A673 (cell line): Measurements from ENCODE around the gene DVL3. TPM values are rescaled to one million over a fixed set of nuclear protein-coding genes. Genes with fewer than 3 reads are reported as not detected.
A peak's percentile ranks its signal among the peaks of the same experiment; 100 is the strongest.

ENCODE experiments used
- BruUV-seq: library from RNA; stranded (reverse); fragments of 400-500 nt; replicated peaks from 2 replicates; lab custom pipeline; 2021; lab: Mats Ljungman, UMichigan
- CTCF ChIA-PET: fragments of 300-600 bp; sonication (Branson Sonifier 250); formaldehyde crosslinking; loops from one replicate; lab custom pipeline; 2022; ENCODE audit warnings: antibody characterized with exemption; lab: Charles Lee
- POLR2A ChIA-PET: fragments of 300-600 bp; sonication (Branson Sonifier 250); formaldehyde crosslinking; loops from one replicate; lab custom pipeline; 2022; ENCODE audit warnings: antibody characterized with exemption; ENCODE audit not compliant: low non-redundant PET; lab: Charles Lee
- DNase-seq: peaks from one replicate; pipeline ENCODE4 v3.0.0-alpha.2; 2015; ENCODE audit warnings: low spot score
- H3K27ac ChIP-seq: fragments of 200-600 bp; sonication (generic); 2 replicates; pipeline ENCODE4 v1.5.1; 2016; ENCODE audit warnings: mixed run types, low read depth, mild to moderate bottlenecking, mixed read lengths, antibody characterized with exemption, low read length; ENCODE audit not compliant: poor library complexity, severe bottlenecking
- H3K27me3 ChIP-seq: fragments of 200-600 bp; sonication (generic); replicated peaks from 2 replicates; pipeline ENCODE4 v1.6.1; 2017; ENCODE audit warnings: mixed run types, low read depth, mild to moderate bottlenecking, mixed read lengths, antibody characterized with exemption, low read length; ENCODE audit not compliant: insufficient read depth, poor library complexity
- H3K36me3 ChIP-seq: fragments of 200-600 bp; sonication (generic); 2 replicates; pipeline ENCODE4 v1.6.1; 2016; ENCODE audit warnings: mixed run types, mild to moderate bottlenecking, mixed read lengths, antibody characterized with exemption, low read length; ENCODE audit not compliant: insufficient read depth, poor library complexity, severe bottlenecking
- H3K4me1 ChIP-seq: fragments of 200-600 bp; sonication (generic); 2 replicates; pipeline ENCODE4 v1.6.1; 2017; ENCODE audit warnings: mixed run types, mild to moderate bottlenecking, mixed read lengths, antibody characterized with exemption, low read length; ENCODE audit not compliant: insufficient read depth, poor library complexity, severe bottlenecking
- H3K4me3 ChIP-seq: fragments of 200-600 bp; sonication (generic); 2 replicates; pipeline ENCODE4 v1.5.1; 2016; ENCODE audit warnings: low read depth, mixed run types, mild to moderate bottlenecking, mixed read lengths, low read length; ENCODE audit not compliant: poor library complexity, severe bottlenecking
- H3K9me3 ChIP-seq: fragments of 200-600 bp; sonication (generic); 2 replicates; pipeline ENCODE4 v1.6.1; 2016; ENCODE audit warnings: mixed run types, low read depth, mild to moderate bottlenecking, mixed read lengths, antibody characterized with exemption, low read length; ENCODE audit not compliant: poor library complexity, severe bottlenecking
- EZH2 ChIP-seq: fragments of 200-600 bp; sonication (generic); IDR thresholded peaks from 2 replicates; pipeline ENCODE4 v1.6.1; 2017; ENCODE audit warnings: borderline replicate concordance, low read depth, mild to moderate bottlenecking, mixed read lengths, antibody characterized with exemption, low read length; ENCODE audit not compliant: poor library complexity, severe bottlenecking
- intact Hi-C: fragments of 100-400 bp; cut with micrococcal nuclease; formaldehyde crosslinking; loops from one replicate; pipeline ENCODE4 v1.10.0; 2022; ENCODE audit not compliant: unreplicated experiment
- total RNA-seq: library from RNA; stranded (reverse); gene quantifications from 2 replicates; pipeline ENCODE4 v1.2.3, GENCODE V29; 2021
- TF ChIP-seq, protein P1 (sequence below): fragments of 300-800, 200-600 bp; sonication (generic); conservative IDR thresholded peaks from 2 replicates; pipeline ENCODE4 v1.5.1; 2017; ENCODE audit warnings: low read depth, mild to moderate bottlenecking, antibody characterized with exemption, low read length, moderate library complexity, mixed read lengths

DVL3 gene
- total RNA-seq, 1 experiment from 2014 or later = 82.6 TPM

DNA sequence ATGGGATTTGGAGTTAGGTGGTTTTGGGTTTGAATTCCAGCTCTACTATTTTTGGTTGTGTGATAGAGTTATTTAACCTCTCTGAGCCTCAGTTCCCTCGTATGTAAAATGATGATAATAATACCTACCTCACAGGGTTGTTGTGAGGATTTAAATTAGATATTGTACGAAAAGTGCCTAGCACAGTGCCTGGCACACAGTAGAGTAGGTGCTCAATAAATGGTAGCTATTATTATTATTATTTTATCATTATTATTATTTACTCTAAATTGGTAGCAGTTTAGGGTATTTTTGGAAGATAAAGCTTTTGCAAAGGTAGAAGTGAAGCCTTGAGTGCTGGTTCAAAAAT lies 18.2 kb downstream of the DVL3 start:
- intact Hi-C loops = loop anchor here (5.0 kb wide), 1 partner anchor 124 kb away; the partner anchor contains the start of gene PSMD2
- ChIA-PET POLR2A (interaction anchor here (0.8 kb wide), 1 partner anchor 13 kb away, joined by 4 read pairs; the partner anchor contains the start of gene ABCF3), CTCF (no interaction called here)
- H3K9me3 ChIP-seq = no peaks in the 10 kb centered on the region
- no peaks in the 10 kb centered on the region for H3K27me3 ChIP-seq
- no peak for DNase-seq
- BruUV-seq = no TSS peak
- peaks cover 9% of the 10 kb centered on the region for H3K4me1 ChIP-seq
- no peak overlapping the region for H3K4me3 ChIP-seq
- H3K27ac ChIP-seq = no peak overlapping the region
- H3K36me3 ChIP-seq = peaks cover 33% of the 10 kb centered on the region
- TF ChIP-seq, protein P1, sequence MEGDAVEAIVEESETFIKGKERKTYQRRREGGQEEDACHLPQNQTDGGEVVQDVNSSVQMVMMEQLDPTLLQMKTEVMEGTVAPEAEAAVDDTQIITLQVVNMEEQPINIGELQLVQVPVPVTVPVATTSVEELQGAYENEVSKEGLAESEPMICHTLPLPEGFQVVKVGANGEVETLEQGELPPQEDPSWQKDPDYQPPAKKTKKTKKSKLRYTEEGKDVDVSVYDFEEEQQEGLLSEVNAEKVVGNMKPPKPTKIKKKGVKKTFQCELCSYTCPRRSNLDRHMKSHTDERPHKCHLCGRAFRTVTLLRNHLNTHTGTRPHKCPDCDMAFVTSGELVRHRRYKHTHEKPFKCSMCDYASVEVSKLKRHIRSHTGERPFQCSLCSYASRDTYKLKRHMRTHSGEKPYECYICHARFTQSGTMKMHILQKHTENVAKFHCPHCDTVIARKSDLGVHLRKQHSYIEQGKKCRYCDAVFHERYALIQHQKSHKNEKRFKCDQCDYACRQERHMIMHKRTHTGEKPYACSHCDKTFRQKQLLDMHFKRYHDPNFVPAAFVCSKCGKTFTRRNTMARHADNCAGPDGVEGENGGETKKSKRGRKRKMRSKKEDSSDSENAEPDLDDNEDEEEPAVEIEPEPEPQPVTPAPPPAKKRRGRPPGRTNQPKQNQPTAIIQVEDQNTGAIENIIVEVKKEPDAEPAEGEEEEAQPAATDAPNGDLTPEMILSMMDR = no peak
- TF ChIP-seq EZH2 = no peak

DNA sequence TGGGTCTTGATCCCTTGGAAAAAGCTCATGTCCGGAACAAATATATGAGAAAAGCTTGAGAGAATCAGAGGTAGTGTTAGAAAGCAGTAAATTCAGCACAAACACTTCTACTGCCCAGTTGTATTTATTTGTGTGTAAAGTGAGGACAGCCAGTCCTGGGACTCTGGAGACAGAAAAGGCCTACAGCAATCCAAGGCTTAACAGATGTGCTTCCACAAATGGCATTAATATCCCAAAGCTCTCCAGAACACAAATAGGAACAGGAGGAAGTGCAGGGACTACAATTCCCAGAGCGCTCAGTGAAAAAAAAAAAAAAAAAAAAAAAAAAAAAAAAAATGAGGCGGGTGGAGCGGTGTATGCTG lies 19.1 kb downstream of the DVL3 start:
- peak overlapping the region; percentile 11 for H3K27ac ChIP-seq
- no peak for DNase-seq
- ChIA-PET CTCF (interaction anchor here (0.6 kb wide), 1 partner anchor 23 kb away, joined by 5 read pairs; no protein-coding TSS in a partner anchor), POLR2A (interaction anchor here (0.7 kb wide), 1 partner anchor 213 kb away, joined by 3 read pairs; no protein-coding TSS in a partner anchor)
- H3K9me3 ChIP-seq = no peaks in the 10 kb centered on the region
- intact Hi-C loops = loop anchor here (5.0 kb wide), 1 partner anchor 123 kb away; the partner anchor contains the start of gene PSMD2
- H3K4me1 ChIP-seq = peaks cover 9% of the 10 kb centered on the region
- TF ChIP-seq, protein P1 = no peak
- no peak for TF ChIP-seq EZH2
- peaks cover 39% of the 10 kb centered on the region for H3K36me3 ChIP-seq
- H3K4me3 ChIP-seq = peak overlapping the region; percentile 95
- no peaks in the 10 kb centered on the region for H3K27me3 ChIP-seq
- no TSS peak for BruUV-seq

DNA sequence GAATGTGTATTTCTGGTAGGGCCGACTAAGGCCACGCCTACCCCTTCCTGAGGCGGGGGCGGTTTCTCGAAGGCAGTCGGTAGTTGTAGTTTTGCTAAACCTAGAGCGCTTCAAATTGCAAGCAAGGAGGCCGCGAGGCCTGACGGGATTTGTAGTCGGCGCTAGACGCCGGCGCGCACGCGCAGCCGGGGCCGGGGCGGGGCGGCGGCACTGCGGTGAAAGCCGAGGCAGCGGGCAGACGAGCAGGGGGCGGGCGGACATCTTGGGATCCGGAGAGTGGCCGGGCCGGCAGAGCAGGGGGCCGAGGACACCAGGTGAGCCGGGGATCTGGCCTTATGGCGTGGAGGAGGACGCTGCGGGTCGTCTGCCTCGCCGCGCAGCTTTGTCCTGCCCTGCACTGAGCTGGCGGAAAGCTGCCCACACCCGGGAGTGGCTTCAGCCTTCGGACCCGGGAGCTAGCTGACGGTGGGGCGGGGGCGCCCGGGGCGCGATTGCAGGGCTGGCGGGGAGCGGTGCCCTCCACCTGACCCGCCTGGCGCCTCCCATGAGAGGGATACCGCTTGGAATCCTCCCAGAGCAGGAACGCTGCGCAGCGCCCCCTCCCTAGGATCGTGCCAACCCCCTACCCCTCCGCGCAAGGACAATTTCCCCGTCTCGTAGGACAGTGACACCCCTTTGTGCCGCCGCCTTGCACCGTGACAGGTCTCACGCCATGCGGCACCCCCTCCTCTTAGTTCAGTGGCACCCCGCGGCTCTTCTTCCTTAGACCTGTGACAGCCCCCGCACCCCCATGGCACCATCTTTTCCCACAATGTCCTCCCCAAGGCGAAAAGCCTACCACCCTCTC lies 19.7 kb downstream of the DVL3 start, which contains the start of gene AP2M1:
Gene AP2M1, plus strand, starts transcription at position 210 of the 847 bp plus-strand sequence. CDS start 2,139 bp downstream, outside the sequence.
- intact Hi-C loops = loop anchor here (5.0 kb wide), 1 partner anchor 122 kb away; the partner anchor contains the start of gene PSMD2
- no TSS peak for BruUV-seq
- TF ChIP-seq EZH2 = no peak
- TF ChIP-seq, protein P1 = no peak; the same call in 1 of the 2 replicates
- H3K4me1 ChIP-seq = peaks cover 9% of the 10 kb centered on the region
- DNase-seq = peak; percentile 99
- no peaks in the 10 kb centered on the region for H3K9me3 ChIP-seq
- POLR2A ChIA-PET = no interaction called here
- no peaks in the 10 kb centered on the region for H3K27me3 ChIP-seq
- peak within 1 kb of the TSS; percentile 95 for H3K4me3 ChIP-seq
- H3K36me3 ChIP-seq = peaks cover 40% of the 10 kb centered on the region
- CTCF ChIA-PET = no interaction called here
- peak within 1 kb of the TSS; percentile 89 for H3K27ac ChIP-seq
